Measurements from ENCODE around the gene HIBADH. TPM values are rescaled to one million over a fixed set of nuclear protein-coding genes. Genes with fewer than 3 reads are reported as not detected.

HIBADH gene
- polyA plus RNA-seq, 1 donor from 2014 or later, result 22.3 TPM

- peaks cover 0 to 2% (median under 1%) of the 10 kb centered on the region in 3 donors for H3K9me3 Mint-ChIP-seq
- H3K36me3 Mint-ChIP-seq, result peaks cover 9% of the 10 kb centered on the region
- no peak overlapping the region for H3K27ac Mint-ChIP-seq
- no peak overlapping the region for H3K4me3 Mint-ChIP-seq
- peaks cover 0 to 2% (median 0%) of the 10 kb centered on the region in 3 donors for H3K4me1 Mint-ChIP-seq
- H3K27me3 Mint-ChIP-seq, result no peaks in the 10 kb centered on the region
Observed at GRCh38 chr7:27546610-27547009, 116.1 kb downstream of the HIBADH start.

GRCh38 chr7:27535795-27536194, 126.9 kb downstream of the HIBADH start:
- Mint-ChIP-seq H3K4me1 (no peaks in the 10 kb centered on the region), H3K27ac (no peak overlapping the region), H3K27me3 (no peaks in the 10 kb centered on the region), H3K36me3 (peaks cover 9% of the 10 kb centered on the region), H3K9me3 (peaks cover 0 to 2% (median 0%) of the 10 kb centered on the region in 3 donors), H3K4me3 (no peak overlapping the region)

- peaks cover 14% of the 10 kb centered on the region for H3K36me3 Mint-ChIP-seq
Observed at GRCh38 chr7:27533652-27534081, 129.0 kb downstream of the HIBADH start.

DNA sequence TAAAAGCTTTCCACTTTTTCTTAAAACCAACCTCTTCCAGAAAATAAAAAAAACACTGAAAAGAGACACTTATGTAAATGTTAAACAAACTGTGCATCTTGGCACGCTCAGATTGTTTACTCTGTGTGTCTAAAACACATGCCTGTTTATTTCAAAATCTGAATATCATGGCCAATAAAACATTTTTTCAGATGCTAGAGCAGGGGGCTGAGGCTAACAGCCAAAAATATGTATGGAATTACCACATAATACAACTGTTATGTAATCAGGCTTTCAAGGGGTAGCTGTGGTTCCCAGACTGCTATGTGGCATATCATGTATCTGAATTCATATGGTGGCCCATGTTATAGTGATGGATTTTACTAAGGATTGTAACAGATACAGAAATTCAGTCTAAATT, 130.4 kb downstream of the HIBADH start:
- no peak overlapping the region for H3K27ac Mint-ChIP-seq
- peaks cover 17% of the 10 kb centered on the region for H3K36me3 Mint-ChIP-seq

More at GRCh38 chr7:27533652-27534081, 129.0 kb downstream of the HIBADH start:
- no peaks in the 10 kb centered on the region for H3K4me1 Mint-ChIP-seq
- H3K4me3 Mint-ChIP-seq, result no peak overlapping the region
- H3K27me3 Mint-ChIP-seq, result no peaks in the 10 kb centered on the region
- H3K9me3 Mint-ChIP-seq, result peaks cover 0 to 4% (median 0%) of the 10 kb centered on the region in 3 donors
- peak overlapping the region in 1 of 3 donors; percentile 40 for H3K27ac Mint-ChIP-seq

DNA sequence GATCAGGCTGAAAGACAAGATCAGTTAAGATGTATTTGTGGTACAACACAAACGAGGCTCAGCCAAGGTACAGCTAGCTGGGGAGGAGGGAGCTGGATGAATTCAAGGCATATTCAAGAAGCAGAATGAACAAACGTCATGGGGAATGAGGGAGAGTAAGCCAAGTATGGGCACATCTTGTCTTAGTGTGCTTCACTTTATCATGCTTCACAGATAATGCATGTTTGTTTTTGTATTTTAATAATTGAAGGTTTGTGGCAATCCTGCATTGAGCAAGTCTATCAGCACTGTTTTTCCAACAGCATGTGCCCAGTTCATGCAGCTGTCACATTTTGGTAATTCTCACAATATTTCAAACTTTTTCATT, 135.4 kb downstream of the HIBADH start:
- Mint-ChIP-seq H3K9me3 (peaks cover 0 to 4% (median 0%) of the 10 kb centered on the region in 3 donors), H3K4me3 (no peak overlapping the region), H3K27me3 (no peaks in the 10 kb centered on the region), H3K4me1 (no peaks in the 10 kb centered on the region), H3K27ac (no peak overlapping the region), H3K36me3 (peaks cover 34% of the 10 kb centered on the region)

More for the DNA sequence above, 130.4 kb downstream of the HIBADH start:
- Mint-ChIP-seq H3K9me3 (peaks cover 0 to 4% (median 0%) of the 10 kb centered on the region in 3 donors), H3K27me3 (no peaks in the 10 kb centered on the region), H3K4me3 (no peak overlapping the region), H3K4me1 (no peaks in the 10 kb centered on the region)

DNA sequence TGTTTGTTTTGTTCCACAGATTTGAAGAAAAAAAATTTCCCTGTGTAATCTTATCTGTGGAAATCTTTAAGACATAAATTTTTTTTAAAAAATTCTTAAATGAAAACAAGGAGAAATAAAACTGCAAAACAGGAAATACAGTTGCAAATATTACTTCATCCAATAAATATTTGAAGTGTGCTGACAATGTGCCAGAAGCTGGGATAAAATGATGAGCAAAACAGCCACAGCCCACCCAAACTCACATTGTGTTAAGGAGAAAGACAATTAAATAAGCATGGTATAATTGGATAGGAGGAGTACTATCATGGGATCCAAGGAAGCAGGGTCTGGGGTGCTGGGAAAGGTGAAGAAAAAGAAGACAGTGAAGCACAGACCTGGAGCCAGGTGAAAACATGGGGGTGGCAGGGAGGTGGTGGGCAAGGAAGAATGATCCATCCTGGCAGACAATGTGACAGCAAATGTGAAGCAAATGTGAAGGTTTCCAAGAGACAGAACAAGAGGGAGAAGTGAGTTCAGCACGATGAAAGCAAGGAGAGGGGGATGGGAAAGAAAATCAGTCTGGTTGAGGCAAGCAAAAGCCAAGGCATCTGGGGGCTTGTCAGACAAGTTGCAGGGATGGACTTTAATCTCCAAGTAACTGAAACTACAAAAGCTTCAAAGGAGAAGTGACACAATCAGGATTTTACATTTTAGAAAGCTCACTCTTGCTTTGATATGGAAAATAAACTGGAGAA, 135.9 kb downstream of the HIBADH start:
- no peak overlapping the region for H3K27ac Mint-ChIP-seq
- no peaks in the 10 kb centered on the region for H3K27me3 Mint-ChIP-seq
- H3K4me3 Mint-ChIP-seq, result no peak overlapping the region
- H3K36me3 Mint-ChIP-seq, result peaks cover 34% of the 10 kb centered on the region
- peaks cover 0 to 4% (median 0%) of the 10 kb centered on the region in 3 donors for H3K9me3 Mint-ChIP-seq
- H3K4me1 Mint-ChIP-seq, result no peaks in the 10 kb centered on the region

DNA sequence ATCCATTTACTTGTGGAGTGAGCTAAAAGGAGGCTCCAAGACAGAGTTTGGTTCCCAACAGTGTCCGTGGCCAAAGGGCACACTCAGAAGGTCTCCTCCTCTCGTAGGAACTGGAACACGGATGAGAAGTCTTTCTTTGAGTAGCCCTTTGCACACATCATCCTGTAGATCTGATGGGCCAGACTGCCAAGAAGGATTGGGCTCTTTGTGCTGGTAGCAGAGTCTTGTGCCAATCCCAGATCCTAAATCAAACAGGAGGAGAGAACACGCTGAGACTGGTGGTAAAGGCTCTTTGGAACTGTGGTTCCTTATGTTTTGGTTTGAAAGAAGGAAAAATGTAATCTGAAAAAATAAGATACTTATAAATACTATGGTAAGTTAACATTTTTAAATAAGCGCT, 136.6 kb downstream of the HIBADH start:
- no peak overlapping the region for H3K4me3 Mint-ChIP-seq
- H3K36me3 Mint-ChIP-seq, result peaks cover 32% of the 10 kb centered on the region
- no peaks in the 10 kb centered on the region for H3K4me1 Mint-ChIP-seq
- peaks cover 0 to 4% (median 0%) of the 10 kb centered on the region in 3 donors for H3K9me3 Mint-ChIP-seq
- no peak overlapping the region for H3K27ac Mint-ChIP-seq
- no peaks in the 10 kb centered on the region for H3K27me3 Mint-ChIP-seq

- no peak overlapping the region for H3K4me3 Mint-ChIP-seq
- H3K27me3 Mint-ChIP-seq, result no peaks in the 10 kb centered on the region
- no peaks in the 10 kb centered on the region for H3K9me3 Mint-ChIP-seq
- peaks cover 26% of the 10 kb centered on the region for H3K36me3 Mint-ChIP-seq
- no peak overlapping the region for H3K27ac Mint-ChIP-seq
- H3K4me1 Mint-ChIP-seq, result no peaks in the 10 kb centered on the region
Observed at GRCh38 chr7:27523321-27523720, 139.4 kb downstream of the HIBADH start.

DNA sequence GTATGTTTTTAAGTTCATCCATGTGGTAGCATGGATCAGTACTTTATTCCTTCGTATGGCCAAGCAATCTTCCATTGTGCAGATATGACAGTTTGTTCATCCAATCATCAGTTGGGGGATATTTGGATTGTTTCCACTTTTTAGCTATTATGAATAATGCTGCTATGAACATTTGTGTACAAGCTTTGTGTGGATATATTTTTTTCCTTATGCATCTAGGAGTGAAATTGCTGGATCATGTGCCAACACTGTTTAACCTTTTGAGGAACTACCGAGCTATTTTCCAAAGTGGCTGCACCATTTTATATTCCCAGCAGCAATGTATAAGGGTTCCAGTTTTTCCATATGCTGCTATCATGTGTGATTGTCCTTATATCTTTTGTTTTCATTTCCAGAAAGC, 140.1 kb downstream of the HIBADH start:
- Mint-ChIP-seq H3K27me3 (no peaks in the 10 kb centered on the region), H3K36me3 (peaks cover 27% of the 10 kb centered on the region), H3K9me3 (no peaks in the 10 kb centered on the region), H3K4me3 (no peak overlapping the region), H3K27ac (no peak overlapping the region), H3K4me1 (no peaks in the 10 kb centered on the region)

- Mint-ChIP-seq H3K27ac (no peak overlapping the region), H3K36me3 (peaks cover 21% of the 10 kb centered on the region), H3K9me3 (no peaks in the 10 kb centered on the region), H3K27me3 (no peaks in the 10 kb centered on the region), H3K4me3 (no peak overlapping the region), H3K4me1 (no peaks in the 10 kb centered on the region)
Observed at GRCh38 chr7:27520815-27521790, 141.6 kb downstream of the HIBADH start.

DNA sequence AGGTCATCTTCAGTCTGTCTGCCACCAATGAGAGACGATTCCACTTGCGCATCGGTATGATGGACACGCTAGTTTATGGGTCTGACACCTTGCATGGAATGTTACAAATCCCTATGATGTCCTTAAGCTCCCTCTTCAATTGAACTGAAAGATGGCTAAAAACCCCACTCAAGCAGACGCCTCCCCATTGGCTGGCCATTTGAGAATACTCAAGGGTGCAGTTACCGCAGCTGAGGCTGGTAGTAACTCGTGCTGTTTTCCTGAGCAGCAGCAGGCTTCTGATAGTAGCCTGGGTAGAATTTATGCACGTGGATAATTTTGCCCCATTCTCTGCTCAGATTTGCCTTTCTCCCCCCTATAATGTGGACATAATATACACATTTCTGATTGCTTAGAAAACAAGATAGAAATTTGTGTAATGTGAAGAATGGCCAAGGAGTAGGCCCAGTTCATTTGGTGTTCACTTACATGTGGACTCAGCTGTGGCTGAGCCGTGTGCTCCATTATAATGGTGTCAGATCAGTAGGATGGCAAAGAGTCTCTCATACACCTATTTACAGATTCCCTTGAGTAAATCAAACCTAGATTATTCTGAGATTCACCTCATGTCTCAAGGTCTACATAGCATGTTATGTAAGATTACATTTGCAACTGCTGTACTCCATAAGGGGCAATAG, 142.8 kb downstream of the HIBADH start:
- Mint-ChIP-seq H3K36me3 (peaks cover 15% of the 10 kb centered on the region), H3K9me3 (no peaks in the 10 kb centered on the region), H3K4me1 (no peaks in the 10 kb centered on the region), H3K27ac (no peak overlapping the region), H3K4me3 (no peak overlapping the region), H3K27me3 (no peaks in the 10 kb centered on the region)

GRCh38 chr7:27518561-27519350, 143.9 kb downstream of the HIBADH start:
- Mint-ChIP-seq H3K9me3 (peaks cover 0 to 2% (median 0%) of the 10 kb centered on the region in 3 donors), H3K27ac (no peak overlapping the region), H3K36me3 (peaks cover 9% of the 10 kb centered on the region), H3K4me1 (no peaks in the 10 kb centered on the region), H3K27me3 (no peaks in the 10 kb centered on the region), H3K4me3 (no peak overlapping the region)

DNA sequence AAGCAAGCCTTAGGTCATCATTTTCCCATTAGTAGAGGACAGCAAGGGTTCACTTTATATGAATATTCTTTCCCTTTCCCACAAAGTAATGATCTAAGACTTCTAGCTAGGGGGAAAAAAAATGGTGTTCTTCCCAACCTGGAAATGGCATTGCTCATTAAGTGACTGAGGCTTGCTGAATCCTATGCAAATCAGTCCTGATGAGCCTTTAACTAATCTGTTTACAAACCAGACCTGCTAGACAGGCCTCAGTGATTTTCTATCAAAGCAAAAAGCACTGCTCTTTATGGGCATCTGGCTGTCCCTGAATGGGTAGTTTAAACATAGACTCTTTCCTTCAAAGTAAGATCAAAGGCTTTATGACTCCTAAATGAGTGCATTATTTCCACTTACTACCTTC, 146.3 kb downstream of the HIBADH start:
- Mint-ChIP-seq H3K4me1 (no peaks in the 10 kb centered on the region), H3K4me3 (no peak overlapping the region), H3K27ac (no peak overlapping the region), H3K27me3 (no peaks in the 10 kb centered on the region), H3K36me3 (peaks cover 7% of the 10 kb centered on the region), H3K9me3 (peaks cover 0 to 2% (median 0%) of the 10 kb centered on the region in 3 donors)

DNA sequence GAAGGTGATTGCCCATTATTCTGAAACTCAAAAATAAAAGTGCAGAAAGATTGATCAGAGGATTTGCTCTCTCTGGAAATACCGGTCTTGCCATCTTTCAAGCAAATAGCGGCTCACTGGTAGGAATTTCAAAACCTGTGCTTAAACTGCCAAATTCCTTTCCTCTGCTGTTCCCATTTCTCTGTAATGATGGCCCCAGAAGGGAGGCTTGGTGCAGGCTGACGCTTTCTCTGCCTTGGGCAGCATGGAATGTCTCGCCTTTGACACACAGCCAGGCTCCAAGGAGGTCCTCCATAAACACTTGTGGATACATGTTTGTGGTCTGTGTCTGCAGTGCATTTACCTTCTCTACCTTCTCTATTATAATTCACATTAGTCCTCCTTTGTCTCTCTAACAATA, 146.8 kb downstream of the HIBADH start:
- peaks cover 0 to 2% (median 0%) of the 10 kb centered on the region in 3 donors for H3K9me3 Mint-ChIP-seq
- peaks cover 7% of the 10 kb centered on the region for H3K36me3 Mint-ChIP-seq
- no peaks in the 10 kb centered on the region for H3K27me3 Mint-ChIP-seq
- no peak overlapping the region for H3K4me3 Mint-ChIP-seq
- no peaks in the 10 kb centered on the region for H3K4me1 Mint-ChIP-seq
- H3K27ac Mint-ChIP-seq, result no peak overlapping the region
